DND-41 (cell line): ENCODE data around the gene GPRC5D.

Experiments
- CTCF ChIP-seq: IDR thresholded peaks from 2 replicates; pipeline ENCODE4 v1.5.1; 2012; ENCODE audit warnings: borderline replicate concordance, low read length, moderate library complexity, mild to moderate bottlenecking; ENCODE audit not compliant: poor library complexity, severe bottlenecking; ENCODE audit errors: extremely low read depth
- EZH2 ChIP-seq: IDR thresholded peaks from 3 replicates; pipeline ENCODE4 v1.6.1; 2012; ENCODE audit warnings: borderline replicate concordance, low read depth, mild to moderate bottlenecking, moderate library complexity, low read length, inconsistent platforms; ENCODE audit not compliant: severe bottlenecking

DNA sequence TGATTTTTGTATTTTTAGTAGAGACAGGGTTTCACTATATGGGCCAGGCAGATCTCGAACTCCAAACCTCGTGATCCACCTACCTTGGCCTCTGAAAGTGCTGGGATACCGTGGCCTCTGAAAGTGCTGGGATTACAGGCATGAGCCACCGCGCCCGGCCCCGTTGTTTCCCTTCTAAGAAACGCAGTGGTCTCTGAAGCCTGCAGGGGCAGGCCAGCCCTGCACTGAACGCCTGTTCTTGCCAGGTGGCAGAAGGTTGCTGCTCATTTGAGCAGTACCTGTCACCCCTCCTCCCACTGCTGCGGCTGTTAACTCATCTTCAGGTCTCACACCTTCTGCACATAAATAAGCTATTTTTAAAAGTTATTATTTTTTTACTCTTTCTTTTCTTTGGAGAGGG, 36.3 kb downstream of the GPRC5D start:
- TF ChIP-seq CTCF (no peak), EZH2 (no peak)
